Karpas-422 (cell line): Measurements from ENCODE around the gene ABCF2. TPM values are rescaled to one million over a fixed set of nuclear protein-coding genes. Genes with fewer than 3 reads are reported as not detected.

ENCODE experiments used
- DNase-seq: peaks from one replicate; pipeline ENCODE4 v3.0.0-alpha.2; 2015
- H2AFZ ChIP-seq: fragments of 200-600 bp; sonication (generic); 2 replicates; pipeline ENCODE4 v1.6.1; 2014; ENCODE audit warnings: antibody characterized with exemption, low read length, mixed read lengths
- H3K27ac ChIP-seq: fragments of 200-600 bp; sonication (generic); 2 replicates; pipeline ENCODE4 v1.5.1; 2014; ENCODE audit warnings: mild to moderate bottlenecking, low read length, moderate library complexity
- H3K27me3 ChIP-seq: fragments of 200-600 bp; sonication (generic); 2 replicates; pipeline ENCODE4 v1.6.1; 2014; ENCODE audit warnings: low read length, mixed read lengths
- H3K36me3 ChIP-seq: fragments of 200-600 bp; sonication (generic); 2 replicates; pipeline ENCODE4 v1.6.1; 2014; ENCODE audit warnings: low read length, mixed read lengths; ENCODE audit not compliant: insufficient read depth
- H3K4me1 ChIP-seq: fragments of 200-600 bp; sonication (generic); 2 replicates; pipeline ENCODE4 v1.6.1; 2014; ENCODE audit warnings: mild to moderate bottlenecking, low read length, mixed read lengths
- H3K4me2 ChIP-seq: fragments of 200-600 bp; sonication (generic); 2 replicates; pipeline ENCODE4 v1.6.1; 2014; ENCODE audit warnings: low read length, low read depth, mild to moderate bottlenecking; ENCODE audit not compliant: poor library complexity, severe bottlenecking
- H3K4me3 ChIP-seq: fragments of 200-600 bp; sonication (generic); 2 replicates; pipeline ENCODE4 v1.5.1; 2014; ENCODE audit warnings: mild to moderate bottlenecking, antibody characterized with exemption, low read length, mixed read lengths
- H3K79me2 ChIP-seq: fragments of 200-600 bp; sonication (generic); 2 replicates; pipeline ENCODE4 v1.6.1; 2014; ENCODE audit warnings: mild to moderate bottlenecking, low read length, mixed read lengths
- H3K9ac ChIP-seq: fragments of 200-600 bp; sonication (generic); 2 replicates; pipeline ENCODE4 v1.6.0; 2014; ENCODE audit warnings: low read length
- H3K9me2 ChIP-seq: fragments of 200-600 bp; sonication (generic), shearing (Covaris generic); replicated peaks from 2 replicates; pipeline ENCODE4 v1.6.0; 2014; ENCODE audit warnings: mild to moderate bottlenecking, low read length, moderate library complexity; ENCODE audit not compliant: insufficient read depth
- H3K9me3 ChIP-seq: fragments of 300-700, 200-600 bp; sonication (generic); 2 replicates; pipeline ENCODE4 v1.6.1; 2014; ENCODE audit warnings: low read length, mixed read lengths
- H4K20me1 ChIP-seq: fragments of 200-600 bp; sonication (generic); 2 replicates; pipeline ENCODE4 v1.6.1; 2014; ENCODE audit warnings: mild to moderate bottlenecking, antibody characterized with exemption, low read length, low read depth; ENCODE audit not compliant: insufficient read depth
- total RNA-seq: library from RNA; depleted of rRNA; stranded (reverse); fragments of >200 nt; shearing (Covaris generic); gene quantifications from 2 replicates; pipeline ENCODE4 v1.2.3, GENCODE V29; 2014; ENCODE audit warnings: low replicate concordance

The ABCF2 gene
- total RNA-seq, 1 experiment from 2014 or later = 31.2 TPM

GRCh38 chr7:151271699-151272355, 44.8 kb upstream of the ABCF2 start:
- Histone ChIP-seq H3K9me2 (no peaks in the 10 kb centered on the region), H3K36me3 (no peaks in the 10 kb centered on the region), H3K9ac (no peak overlapping the region), H3K4me1 (peaks cover 3% of the 10 kb centered on the region; the same call in 1 of the 2 replicates), H3K4me2 (no peak overlapping the region), H3K9me3 (no peaks in the 10 kb centered on the region), H3K27ac (no peak overlapping the region), H4K20me1 (no peaks in the 10 kb centered on the region), H3K4me3 (no peak overlapping the region), H3K27me3 (no peaks in the 10 kb centered on the region), H3K79me2 (no peaks in the 10 kb centered on the region), H2AFZ (no peak overlapping the region)
- DNase-seq = no peak

GRCh38 chr7:151269511-151269910, 42.5 kb upstream of the ABCF2 start:
- no peaks in the 10 kb centered on the region for H3K27me3 ChIP-seq
- no peak overlapping the region for H3K27ac ChIP-seq
- DNase-seq = no peak
- H3K9me3 ChIP-seq = no peaks in the 10 kb centered on the region
- no peak overlapping the region for H3K4me2 ChIP-seq
- H3K9ac ChIP-seq = no peak overlapping the region
- H2AFZ ChIP-seq = no peak overlapping the region
- no peak overlapping the region for H3K4me3 ChIP-seq
- no peaks in the 10 kb centered on the region for H3K4me1 ChIP-seq
- H3K9me2 ChIP-seq = no peaks in the 10 kb centered on the region
- H3K36me3 ChIP-seq = no peaks in the 10 kb centered on the region
- H3K79me2 ChIP-seq = no peaks in the 10 kb centered on the region
- H4K20me1 ChIP-seq = no peaks in the 10 kb centered on the region

- Histone ChIP-seq H3K4me3 (no peak overlapping the region), H2AFZ (no peak overlapping the region), H3K4me1 (no peaks in the 10 kb centered on the region), H4K20me1 (no peaks in the 10 kb centered on the region), H3K27ac (no peak overlapping the region), H3K79me2 (no peaks in the 10 kb centered on the region), H3K27me3 (no peaks in the 10 kb centered on the region), H3K9me3 (no peaks in the 10 kb centered on the region), H3K9me2 (no peaks in the 10 kb centered on the region), H3K9ac (no peak overlapping the region), H3K4me2 (no peak overlapping the region), H3K36me3 (no peaks in the 10 kb centered on the region)
- DNase-seq = no peak
These were observed 38.4 kb upstream of the ABCF2 start for GRCh38 chr7:151265351-151265931.

- H3K79me2 ChIP-seq = no peaks in the 10 kb centered on the region
- no peak overlapping the region for H3K4me3 ChIP-seq
- H4K20me1 ChIP-seq = no peaks in the 10 kb centered on the region
- H3K9ac ChIP-seq = no peak overlapping the region
- no peak for DNase-seq
- H3K27ac ChIP-seq = no peak overlapping the region
- H3K4me2 ChIP-seq = no peak overlapping the region
- H3K4me1 ChIP-seq = no peaks in the 10 kb centered on the region
- H2AFZ ChIP-seq = no peak overlapping the region
- H3K9me3 ChIP-seq = no peaks in the 10 kb centered on the region
- no peaks in the 10 kb centered on the region for H3K36me3 ChIP-seq
- no peaks in the 10 kb centered on the region for H3K9me2 ChIP-seq
- no peaks in the 10 kb centered on the region for H3K27me3 ChIP-seq
These were observed 37.6 kb upstream of the ABCF2 start for GRCh38 chr7:151264615-151265014.

GRCh38 chr7:151261529-151261928, 34.5 kb upstream of the ABCF2 start:
- no peaks in the 10 kb centered on the region for H3K9me2 ChIP-seq
- H3K27me3 ChIP-seq = no peaks in the 10 kb centered on the region
- no peak overlapping the region for H3K27ac ChIP-seq
- DNase-seq = no peak
- no peaks in the 10 kb centered on the region for H3K79me2 ChIP-seq
- H3K4me2 ChIP-seq = no peak overlapping the region
- H3K4me1 ChIP-seq = no peaks in the 10 kb centered on the region
- no peak overlapping the region for H3K4me3 ChIP-seq
- H3K9ac ChIP-seq = no peak overlapping the region
- no peaks in the 10 kb centered on the region for H3K9me3 ChIP-seq
- H2AFZ ChIP-seq = no peak overlapping the region
- no peaks in the 10 kb centered on the region for H3K36me3 ChIP-seq
- H4K20me1 ChIP-seq = no peaks in the 10 kb centered on the region

- no peak overlapping the region for H3K9ac ChIP-seq
- no peaks in the 10 kb centered on the region for H3K36me3 ChIP-seq
- DNase-seq = no peak
These were observed 33.9 kb upstream of the ABCF2 start for GRCh38 chr7:151260883-151261282.

GRCh38 chr7:151260471-151260870, 33.5 kb upstream of the ABCF2 start:
- Histone ChIP-seq H2AFZ (no peak overlapping the region), H3K27ac (no peak overlapping the region), H4K20me1 (no peaks in the 10 kb centered on the region), H3K9me3 (no peaks in the 10 kb centered on the region), H3K36me3 (no peaks in the 10 kb centered on the region), H3K4me2 (no peak overlapping the region), H3K4me3 (no peak overlapping the region), H3K27me3 (no peaks in the 10 kb centered on the region), H3K9me2 (no peaks in the 10 kb centered on the region), H3K4me1 (no peaks in the 10 kb centered on the region), H3K9ac (no peak overlapping the region), H3K79me2 (no peaks in the 10 kb centered on the region)
- no peak for DNase-seq

More at GRCh38 chr7:151260883-151261282, 33.9 kb upstream of the ABCF2 start:
- Histone ChIP-seq H3K4me1 (no peaks in the 10 kb centered on the region), H2AFZ (no peak overlapping the region), H4K20me1 (no peaks in the 10 kb centered on the region), H3K27me3 (no peaks in the 10 kb centered on the region), H3K4me3 (no peak overlapping the region), H3K4me2 (no peak overlapping the region), H3K27ac (no peak overlapping the region), H3K9me2 (no peaks in the 10 kb centered on the region), H3K79me2 (no peaks in the 10 kb centered on the region), H3K9me3 (no peaks in the 10 kb centered on the region)

- H4K20me1 ChIP-seq = no peaks in the 10 kb centered on the region
- no peak overlapping the region for H3K27ac ChIP-seq
- no peaks in the 10 kb centered on the region for H3K36me3 ChIP-seq
- no peak for DNase-seq
- H3K4me2 ChIP-seq = no peak overlapping the region
- no peak overlapping the region for H3K4me3 ChIP-seq
- H3K9me3 ChIP-seq = no peaks in the 10 kb centered on the region
- H3K4me1 ChIP-seq = no peaks in the 10 kb centered on the region
- no peaks in the 10 kb centered on the region for H3K9me2 ChIP-seq
- H3K9ac ChIP-seq = no peak overlapping the region
- H3K79me2 ChIP-seq = no peaks in the 10 kb centered on the region
- H3K27me3 ChIP-seq = no peaks in the 10 kb centered on the region
- H2AFZ ChIP-seq = no peak overlapping the region
These were observed 31.0 kb upstream of the ABCF2 start for GRCh38 chr7:151257990-151258389.
